HT-29 (cell line): ENCODE measurements around the gene SYNE2. TPM values are rescaled to one million over a fixed set of nuclear protein-coding genes. Genes with fewer than 3 reads are reported as not detected.
A peak's percentile ranks its signal among the peaks of the same experiment; 100 is the strongest.

Experiments
- DNase-seq: peaks from one replicate; pipeline ENCODE4 v3.0.0-alpha.2; 2015; ENCODE audit warnings: low spot score
- total RNA-seq: library from RNA; depleted of rRNA; stranded (reverse); fragments of >200 nt; shearing (Covaris generic); gene quantifications from 2 replicates; pipeline ENCODE4 v1.2.3, GENCODE V29; 2014

The SYNE2 gene
- total RNA-seq, 1 experiment from 2014 or later = 96.2 TPM

- no peak for DNase-seq
These were observed 108.2 kb downstream of the SYNE2 start for GRCh38 chr14:63960926-63961567.

GRCh38 chr14:63962906-63963305, 110.1 kb downstream of the SYNE2 start:
- DNase-seq = no peak

- DNase-seq = no peak
These were observed 110.6 kb downstream of the SYNE2 start for GRCh38 chr14:63963439-63963838.

- DNase-seq = no peak
These were observed 111.3 kb downstream of the SYNE2 start for GRCh38 chr14:63964113-63964512.

GRCh38 chr14:63966407-63966806, 113.6 kb downstream of the SYNE2 start:
- DNase-seq = no peak

GRCh38 chr14:63972323-63972932, 119.6 kb downstream of the SYNE2 start:
- DNase-seq = no peak

GRCh38 chr14:63974176-63974575, 121.4 kb downstream of the SYNE2 start:
- no peak for DNase-seq

GRCh38 chr14:63981569-63981968, 128.8 kb downstream of the SYNE2 start:
- no peak for DNase-seq

- DNase-seq = no peak
These were observed 129.4 kb downstream of the SYNE2 start for GRCh38 chr14:63982156-63982555.

GRCh38 chr14:63982629-63983028, 129.8 kb downstream of the SYNE2 start:
- DNase-seq = no peak

- no peak for DNase-seq
These were observed 134.2 kb downstream of the SYNE2 start for GRCh38 chr14:63986789-63987533.

GRCh38 chr14:63988579-63988978, 135.8 kb downstream of the SYNE2 start:
- DNase-seq = no peak

- no peak for DNase-seq
These were observed 139.0 kb downstream of the SYNE2 start for GRCh38 chr14:63991833-63992232.

- no peak for DNase-seq
These were observed 140.1 kb downstream of the SYNE2 start for GRCh38 chr14:63992858-63993257.

- DNase-seq = peak; percentile 16
These were observed 141.2 kb downstream of the SYNE2 start for GRCh38 chr14:63993992-63994391.

- DNase-seq = no peak
These were observed 142.5 kb downstream of the SYNE2 start for GRCh38 chr14:63995285-63995684.

GRCh38 chr14:63996016-63996415, 143.2 kb downstream of the SYNE2 start:
- no peak for DNase-seq

- DNase-seq = no peak
These were observed 143.9 kb downstream of the SYNE2 start for GRCh38 chr14:63996625-63997220.

- DNase-seq = no peak
These were observed 147.9 kb downstream of the SYNE2 start for GRCh38 chr14:64000749-64001148.

- DNase-seq = no peak
These were observed 153.0 kb downstream of the SYNE2 start for GRCh38 chr14:64005822-64006221.

GRCh38 chr14:64008016-64008415, 155.2 kb downstream of the SYNE2 start:
- DNase-seq = no peak

- DNase-seq = no peak
These were observed 159.2 kb downstream of the SYNE2 start for GRCh38 chr14:64012003-64012402.
